LNCaP clone FGC (cell line): ENCODE measurements around the gene TNFRSF21.

ENCODE experiments used
- DNase-seq: peaks from one replicate; pipeline ENCODE4 v3.0.0-alpha.2; 2011; ENCODE audit warnings: low read depth
- H3K4me3 ChIP-seq: 2 replicates; pipeline ENCODE4 v1.5.1; 2011; ENCODE audit warnings: mild to moderate bottlenecking, low read depth, low read length, control low read depth
- TF ChIP-seq, protein P1 (sequence below): IDR thresholded peaks from 2 replicates; pipeline ENCODE4 v1.5.1; 2012; ENCODE audit warnings: mild to moderate bottlenecking; ENCODE audit not compliant: control insufficient read depth, insufficient read depth; ENCODE audit errors: extremely low read depth

TNFRSF21 gene

DNA sequence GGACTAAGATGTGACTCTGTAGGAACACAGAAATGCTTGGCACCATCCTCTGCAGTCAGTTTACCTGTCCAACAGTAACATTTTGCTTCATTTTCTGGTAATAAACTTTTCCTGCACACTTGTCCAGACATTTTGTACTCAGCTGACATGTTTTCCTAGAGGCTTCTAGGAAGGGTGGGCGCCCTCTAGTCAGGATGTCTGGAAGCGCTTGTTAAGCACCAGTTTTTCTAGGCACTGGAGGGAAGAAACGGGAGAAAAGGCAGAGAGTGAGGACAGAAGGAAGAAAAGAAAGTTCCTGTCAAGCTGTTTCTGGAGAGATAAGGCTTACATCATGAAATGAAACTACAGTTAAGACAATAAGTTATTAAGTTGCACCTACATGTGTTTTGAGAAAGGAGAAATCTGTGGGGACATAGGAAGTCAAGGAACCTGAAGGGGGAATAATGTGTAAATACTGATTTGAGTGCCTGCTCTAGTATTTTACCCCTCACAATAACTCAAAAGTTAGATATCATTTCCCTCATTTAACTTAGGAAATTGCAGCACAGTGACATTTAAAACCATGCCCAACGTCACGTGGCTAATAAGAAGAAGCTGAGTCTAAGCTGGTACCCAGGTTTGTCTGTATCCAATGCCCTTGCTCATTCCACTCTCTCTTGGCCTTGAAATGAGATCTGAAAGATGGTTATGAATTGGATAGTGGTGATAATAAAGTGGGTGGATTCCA lies 42.7 kb upstream of the TNFRSF21 start:
- no peak overlapping the region for H3K4me3 ChIP-seq
- TF ChIP-seq, protein P1, sequence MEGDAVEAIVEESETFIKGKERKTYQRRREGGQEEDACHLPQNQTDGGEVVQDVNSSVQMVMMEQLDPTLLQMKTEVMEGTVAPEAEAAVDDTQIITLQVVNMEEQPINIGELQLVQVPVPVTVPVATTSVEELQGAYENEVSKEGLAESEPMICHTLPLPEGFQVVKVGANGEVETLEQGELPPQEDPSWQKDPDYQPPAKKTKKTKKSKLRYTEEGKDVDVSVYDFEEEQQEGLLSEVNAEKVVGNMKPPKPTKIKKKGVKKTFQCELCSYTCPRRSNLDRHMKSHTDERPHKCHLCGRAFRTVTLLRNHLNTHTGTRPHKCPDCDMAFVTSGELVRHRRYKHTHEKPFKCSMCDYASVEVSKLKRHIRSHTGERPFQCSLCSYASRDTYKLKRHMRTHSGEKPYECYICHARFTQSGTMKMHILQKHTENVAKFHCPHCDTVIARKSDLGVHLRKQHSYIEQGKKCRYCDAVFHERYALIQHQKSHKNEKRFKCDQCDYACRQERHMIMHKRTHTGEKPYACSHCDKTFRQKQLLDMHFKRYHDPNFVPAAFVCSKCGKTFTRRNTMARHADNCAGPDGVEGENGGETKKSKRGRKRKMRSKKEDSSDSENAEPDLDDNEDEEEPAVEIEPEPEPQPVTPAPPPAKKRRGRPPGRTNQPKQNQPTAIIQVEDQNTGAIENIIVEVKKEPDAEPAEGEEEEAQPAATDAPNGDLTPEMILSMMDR = 0 out of 2 replicates have a peak, but pooled peaks have one; percentile 29
- no peak for DNase-seq

DNA sequence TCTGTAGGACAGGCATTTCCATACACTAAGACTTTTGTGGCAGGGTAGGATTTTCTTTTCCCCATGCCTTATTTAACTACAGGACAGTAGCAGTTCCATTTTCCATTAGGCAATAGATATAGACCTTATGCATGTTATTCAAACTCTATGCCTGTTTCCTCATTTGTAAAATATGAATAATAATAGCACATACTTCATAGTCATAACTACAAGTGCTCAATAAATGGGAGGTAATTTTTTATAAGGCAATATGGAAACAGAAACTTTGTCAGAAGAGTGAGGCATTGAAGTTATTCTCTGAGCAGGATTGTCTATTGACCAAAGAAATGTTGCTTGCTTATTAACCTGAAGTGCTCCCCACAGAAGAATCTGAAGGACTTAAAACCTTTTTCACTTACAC lies 41.9 kb upstream of the TNFRSF21 start:
- H3K4me3 ChIP-seq = no peak overlapping the region
- DNase-seq = no peak
- TF ChIP-seq, protein P1 = no peak

DNA sequence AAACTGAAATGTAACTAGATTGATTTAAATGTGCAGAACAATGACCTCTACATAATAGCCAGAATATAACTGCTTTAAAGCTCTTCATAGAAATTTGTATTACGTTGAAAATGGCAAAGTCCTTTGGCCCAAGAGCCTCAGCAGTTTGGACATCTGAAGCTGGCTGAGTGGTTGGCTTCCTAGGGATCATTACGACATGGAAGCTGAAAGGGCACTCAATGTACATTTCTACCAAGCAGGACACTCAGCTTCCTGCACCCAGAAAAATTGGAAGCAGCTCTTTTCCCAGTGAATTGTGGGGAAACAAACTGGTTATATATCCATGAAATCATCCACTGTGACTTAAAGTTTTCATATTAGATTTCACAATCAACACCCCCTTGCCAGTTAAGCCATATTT lies 40.2 kb upstream of the TNFRSF21 start:
- H3K4me3 ChIP-seq = no peak overlapping the region
- DNase-seq = no peak
- TF ChIP-seq, protein P1 = no peak

DNA sequence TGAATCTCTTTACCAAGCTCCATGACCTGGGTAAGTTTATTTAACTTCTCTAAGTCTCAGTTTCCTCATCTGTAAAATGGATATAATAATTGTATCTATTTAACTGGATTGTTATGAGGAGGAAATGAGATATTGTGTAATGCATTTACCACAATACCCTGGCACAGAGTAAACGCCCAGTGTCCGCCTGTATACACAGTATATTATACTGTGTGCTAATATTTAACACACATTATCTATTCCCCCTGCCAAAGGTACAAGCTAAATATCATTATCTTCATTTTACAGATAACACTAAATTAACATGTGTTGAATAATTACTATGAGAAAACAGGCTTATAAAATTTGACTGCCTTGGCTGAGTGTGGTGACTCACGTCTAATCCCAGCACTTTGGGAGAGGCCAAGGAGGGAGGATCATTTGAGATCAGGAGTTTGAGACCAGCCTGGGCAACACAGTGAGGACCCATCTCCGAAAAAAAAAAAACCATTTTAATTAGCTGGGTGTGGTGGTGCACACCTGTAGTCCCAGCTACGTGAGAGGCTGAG lies 38.7 kb upstream of the TNFRSF21 start:
- TF ChIP-seq, protein P1 = no peak
- H3K4me3 ChIP-seq = no peak overlapping the region
- no peak for DNase-seq

DNA sequence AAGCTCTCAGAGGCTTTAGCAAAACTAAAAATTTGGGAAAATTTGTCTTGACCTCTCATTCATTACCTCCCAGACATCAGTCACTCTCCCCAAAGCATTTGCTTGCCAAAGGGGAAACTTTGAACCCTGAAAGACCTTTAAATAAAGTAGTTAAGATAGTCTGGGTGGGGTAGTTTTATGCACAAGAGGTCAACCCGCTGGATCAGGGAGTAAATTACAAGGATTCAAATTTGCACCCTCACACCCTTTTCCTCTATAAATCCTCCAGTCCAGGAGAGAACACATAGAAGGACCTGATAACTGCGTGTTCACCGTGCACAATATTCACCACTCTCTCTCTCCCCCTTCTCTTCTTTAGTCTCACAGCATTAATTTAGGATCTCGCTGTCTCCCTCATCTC lies 36.1 kb upstream of the TNFRSF21 start:
- TF ChIP-seq, protein P1 = no peak
- DNase-seq = no peak
- no peak overlapping the region for H3K4me3 ChIP-seq

DNA sequence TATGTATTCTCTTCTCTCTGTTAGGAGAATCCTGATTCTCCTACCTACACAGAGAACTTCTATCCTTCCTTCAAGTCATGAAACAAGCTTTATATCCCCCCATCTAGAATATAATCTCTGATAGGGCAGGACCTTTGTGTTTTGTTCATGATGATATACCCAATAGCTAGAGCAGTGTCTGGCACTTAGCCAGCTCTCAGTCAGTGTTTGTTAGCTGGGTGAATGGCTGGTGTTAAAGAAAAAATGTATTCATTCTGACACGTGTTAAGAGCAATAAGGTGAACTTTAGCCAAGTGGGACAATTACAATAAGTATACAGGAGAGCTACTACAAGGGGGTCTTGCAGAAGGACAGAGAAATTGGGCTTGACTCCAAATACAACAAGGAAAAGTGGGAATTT lies 34.3 kb upstream of the TNFRSF21 start:
- no peak overlapping the region for H3K4me3 ChIP-seq
- DNase-seq = no peak
- TF ChIP-seq, protein P1 = no peak

DNA sequence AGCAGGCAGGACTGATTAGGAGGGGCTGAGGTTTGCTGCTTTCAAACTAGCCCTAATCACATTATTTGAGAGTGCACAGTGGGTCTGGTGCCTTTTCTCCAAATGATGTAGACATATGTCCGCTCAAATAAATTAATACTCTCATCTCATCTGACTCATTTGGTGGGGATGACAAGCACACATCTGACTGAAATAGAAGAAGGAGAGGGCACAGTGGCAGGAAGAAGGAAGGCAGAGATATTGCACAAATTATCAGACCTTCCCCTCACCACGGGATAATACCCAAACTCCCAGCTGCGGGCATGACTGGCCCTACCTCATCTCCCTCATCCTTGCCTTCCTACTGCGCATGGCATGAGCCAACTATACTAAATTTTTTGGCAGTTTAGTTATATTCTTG lies 33.9 kb upstream of the TNFRSF21 start:
- TF ChIP-seq, protein P1 = no peak
- no peak overlapping the region for H3K4me3 ChIP-seq
- no peak for DNase-seq
